Hematopoietic multipotent progenitor cell treated with erythropoietin and hydrocortisone succinate and interleukin-3 and kit ligand, for 17 days (in vitro differentiated cells): ENCODE data around the gene IL1RAPL1.

ENCODE experiments used
- DNase-seq: peaks from one replicate; pipeline ENCODE4 v3.0.0-alpha.2; 2015; ENCODE audit warnings: low spot score

The IL1RAPL1 gene

GRCh38 chrX:29434939-29435338, 847.7 kb downstream of the IL1RAPL1 start:
- DNase-seq = no peak

GRCh38 chrX:29435396-29435795, 848.1 kb downstream of the IL1RAPL1 start:
- DNase-seq = no peak

- no peak for DNase-seq
Measured at GRCh38 chrX:29447867-29448266, 860.6 kb downstream of the IL1RAPL1 start.

- DNase-seq = no peak
Measured at GRCh38 chrX:29453333-29453732, 866.1 kb downstream of the IL1RAPL1 start.

- DNase-seq = no peak
Measured at GRCh38 chrX:29455702-29456101, 868.5 kb downstream of the IL1RAPL1 start.

GRCh38 chrX:29461039-29461438, 873.8 kb downstream of the IL1RAPL1 start:
- no peak for DNase-seq

GRCh38 chrX:29466456-29466855, 879.2 kb downstream of the IL1RAPL1 start:
- DNase-seq = no peak

GRCh38 chrX:29468911-29469494, 881.8 kb downstream of the IL1RAPL1 start:
- no peak for DNase-seq

GRCh38 chrX:29470030-29470429, 882.8 kb downstream of the IL1RAPL1 start:
- no peak for DNase-seq

- DNase-seq = no peak
Measured at GRCh38 chrX:29471829-29472228, 884.6 kb downstream of the IL1RAPL1 start.

- DNase-seq = no peak
Measured at GRCh38 chrX:29477878-29478277, 890.6 kb downstream of the IL1RAPL1 start.

- DNase-seq = no peak
Measured at GRCh38 chrX:29478336-29479069, 891.3 kb downstream of the IL1RAPL1 start.

GRCh38 chrX:29487214-29487613, 900.0 kb downstream of the IL1RAPL1 start:
- no peak for DNase-seq

- DNase-seq = no peak
Measured at GRCh38 chrX:29487714-29488113, 900.5 kb downstream of the IL1RAPL1 start.

- DNase-seq = no peak
Measured at GRCh38 chrX:29488919-29489318, 901.7 kb downstream of the IL1RAPL1 start.

- DNase-seq = no peak
Measured at GRCh38 chrX:29490606-29491005, 903.4 kb downstream of the IL1RAPL1 start.

GRCh38 chrX:29491659-29492058, 904.4 kb downstream of the IL1RAPL1 start:
- DNase-seq = no peak

- no peak for DNase-seq
Measured at GRCh38 chrX:29496636-29497180, 909.5 kb downstream of the IL1RAPL1 start.

GRCh38 chrX:29506729-29507128, 919.5 kb downstream of the IL1RAPL1 start:
- DNase-seq = no peak

- DNase-seq = no peak
Measured at GRCh38 chrX:29518100-29518499, 930.9 kb downstream of the IL1RAPL1 start.

- DNase-seq = no peak
Measured at GRCh38 chrX:29528281-29528680, 941.0 kb downstream of the IL1RAPL1 start.

GRCh38 chrX:29530501-29530900, 943.3 kb downstream of the IL1RAPL1 start:
- DNase-seq = no peak

GRCh38 chrX:29531336-29531735, 944.1 kb downstream of the IL1RAPL1 start:
- DNase-seq = no peak
